GM19468 (cell line): Measurements from ENCODE around the gene TAF3.

Source experiments
- ATAC-seq: cut with Tn5 transposase; IDR thresholded peaks from one replicate; pipeline ENCODE4 v1.9.1; 2021; ENCODE audit warnings: mild to moderate bottlenecking, moderate library complexity, moderate number of reproducible peaks; ENCODE audit not compliant: unreplicated experiment; ENCODE audit errors: extremely low read depth

The TAF3 gene

DNA sequence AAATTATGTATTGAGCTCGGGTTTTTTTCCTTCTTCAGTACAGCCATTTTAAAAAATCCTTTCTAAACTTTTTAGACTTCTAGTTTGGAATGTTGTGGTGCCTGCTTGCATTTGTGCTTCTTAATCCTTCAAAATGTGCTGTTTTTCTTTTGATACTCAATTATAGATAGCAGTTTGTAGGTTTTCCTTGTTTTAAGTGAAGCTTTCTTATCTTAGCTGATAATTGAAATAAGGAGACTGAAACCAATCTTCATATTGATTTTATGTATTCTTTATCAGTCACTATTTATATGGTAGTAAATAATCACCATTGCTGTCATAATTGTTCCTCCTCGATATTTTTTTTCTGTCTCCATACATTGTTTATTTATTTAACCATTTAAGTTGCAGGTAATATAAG lies 56.6 kb downstream of the TAF3 start:
- no peak for ATAC-seq

DNA sequence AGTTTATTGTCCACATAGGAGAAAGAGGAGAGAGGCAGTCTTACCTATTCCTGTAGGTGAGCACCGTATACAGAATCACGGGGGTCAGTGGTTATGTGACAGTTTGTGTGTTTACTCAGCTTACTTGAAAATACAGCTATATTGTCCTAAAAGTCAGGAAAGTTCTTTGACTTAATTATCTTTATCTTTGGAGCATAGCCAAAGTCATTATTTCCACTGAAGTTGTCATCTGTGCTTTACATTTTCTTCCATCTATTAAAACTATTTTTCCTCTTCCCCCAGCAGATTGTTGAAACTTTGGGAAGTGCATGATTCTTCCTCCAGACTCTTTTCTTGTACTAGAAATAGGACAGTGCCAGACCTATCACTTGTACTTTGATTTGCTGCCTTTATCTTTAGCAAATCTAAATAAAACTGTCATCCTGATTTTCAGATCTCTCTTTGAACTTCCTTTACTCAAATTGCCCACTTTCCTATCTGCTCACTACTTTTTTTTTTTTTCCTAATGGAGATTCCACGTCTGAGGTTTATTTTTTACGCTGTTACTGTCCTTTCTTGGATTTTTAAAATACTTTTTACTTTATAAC lies 58.3 kb downstream of the TAF3 start:
- ATAC-seq = no peak

DNA sequence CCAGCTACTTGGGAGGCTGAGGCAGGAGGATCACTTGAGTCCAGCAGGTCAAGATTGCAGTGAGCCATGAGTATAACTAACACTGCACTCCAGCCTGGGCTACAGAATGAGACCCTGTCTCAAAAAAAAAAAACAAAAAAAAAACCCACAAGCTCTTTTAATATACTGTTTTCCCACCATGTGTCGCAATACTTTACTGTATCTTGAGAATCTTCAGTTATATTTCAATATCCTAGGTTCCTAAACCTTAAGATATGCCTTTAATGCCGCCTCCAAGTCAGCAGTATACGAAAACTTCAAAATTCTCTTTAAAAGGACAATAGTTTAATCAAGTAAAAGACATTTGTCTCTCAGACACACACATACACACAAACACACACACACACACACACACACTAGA lies 62.8 kb downstream of the TAF3 start:
- ATAC-seq = no peak

DNA sequence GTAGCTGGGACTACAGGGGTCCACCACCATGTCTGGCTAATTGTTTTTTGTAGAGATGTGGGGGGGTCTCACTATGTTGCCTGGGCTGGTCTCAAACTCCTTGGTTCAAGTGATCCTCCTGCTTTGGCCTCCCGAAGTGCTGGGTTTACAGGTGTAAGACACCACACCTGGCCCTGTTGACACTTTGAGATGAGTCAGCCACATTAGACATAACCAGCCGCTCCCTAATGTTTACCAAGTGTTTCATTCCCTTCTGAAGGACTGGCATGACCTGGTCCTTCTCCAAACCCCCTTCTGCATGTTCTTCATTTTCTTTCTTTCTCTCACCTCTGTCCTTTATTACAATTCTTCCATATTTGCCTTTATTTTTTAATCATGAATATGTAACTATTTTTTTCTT lies 67.8 kb downstream of the TAF3 start:
- no peak for ATAC-seq

DNA sequence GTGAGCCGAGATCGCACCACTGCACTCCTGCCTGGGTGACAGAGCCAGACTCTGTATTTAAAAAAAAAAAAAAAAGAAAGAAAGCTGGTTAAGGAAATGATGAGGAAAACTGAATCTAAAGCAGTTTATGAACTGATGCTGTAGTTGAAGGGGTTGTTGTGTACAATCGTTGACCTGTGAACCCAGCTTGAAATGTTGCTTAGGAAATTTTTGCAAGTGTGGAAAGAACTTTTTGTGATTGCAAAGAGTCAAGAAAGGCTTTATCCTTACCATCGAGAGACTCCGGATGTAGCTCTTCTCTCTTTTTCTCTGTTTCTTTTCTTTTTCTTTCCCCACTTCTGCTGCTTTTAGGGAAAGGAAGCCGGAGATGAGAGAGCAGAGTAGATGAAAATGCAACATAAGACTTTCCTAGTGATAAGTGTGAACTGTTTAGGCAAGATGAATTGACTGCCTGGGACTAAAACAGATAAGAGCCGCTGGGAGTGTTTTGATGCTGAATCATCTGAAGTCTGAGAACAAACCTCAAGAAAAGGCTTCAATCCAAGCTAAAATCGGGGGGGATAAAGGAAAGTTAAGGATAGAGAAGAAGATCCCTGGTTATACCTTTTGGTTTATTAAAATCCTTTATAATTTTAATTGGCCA lies 69.0 kb downstream of the TAF3 start:
- ATAC-seq = no peak

DNA sequence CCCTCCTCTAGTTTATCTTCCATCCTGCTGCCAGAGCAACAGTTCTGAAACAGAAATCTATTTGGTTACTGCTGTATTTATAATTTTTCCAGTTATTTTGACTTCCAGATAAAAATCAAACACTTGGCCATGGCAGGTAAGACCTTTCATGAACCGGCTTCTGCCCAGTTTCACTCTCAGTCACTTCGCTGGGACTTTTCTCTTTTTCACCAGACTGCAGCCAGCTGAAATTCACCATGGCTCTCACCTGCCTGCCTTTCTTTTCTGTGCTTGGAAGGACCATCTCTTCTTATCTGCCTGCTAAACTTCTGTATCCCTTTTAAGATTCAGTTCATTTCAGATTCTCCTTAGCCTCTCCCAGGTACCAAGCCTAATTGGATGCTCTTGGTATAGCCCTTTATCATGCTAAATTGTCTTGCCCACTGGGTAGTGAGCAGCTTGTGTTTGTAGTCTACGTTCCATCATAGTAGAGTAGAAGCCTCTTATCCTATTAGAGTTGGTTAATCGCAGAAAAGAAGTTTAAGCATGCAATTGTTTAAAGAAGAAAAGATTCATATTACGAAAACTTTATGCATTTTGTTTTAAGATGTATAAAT lies 71.7 kb downstream of the TAF3 start:
- no peak for ATAC-seq

DNA sequence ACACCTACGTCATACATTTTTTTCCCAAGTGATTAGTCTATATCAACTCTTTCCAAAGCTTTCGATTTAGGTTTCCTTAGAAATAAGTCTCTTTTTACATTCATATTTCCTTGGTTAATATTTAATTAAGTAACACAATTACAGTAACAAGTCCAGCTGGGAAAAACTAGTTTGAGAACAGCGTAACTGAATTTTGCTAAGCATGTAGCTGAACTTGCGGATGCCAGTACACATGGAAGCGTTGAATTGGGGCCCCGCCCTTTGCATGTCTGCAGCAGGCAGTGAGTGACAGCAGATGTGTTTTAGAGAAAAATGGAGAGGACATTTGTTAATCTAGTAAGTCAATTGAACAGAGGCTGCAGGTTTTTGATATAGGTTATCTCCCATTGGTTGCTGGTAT lies 72.5 kb downstream of the TAF3 start:
- ATAC-seq = no peak

DNA sequence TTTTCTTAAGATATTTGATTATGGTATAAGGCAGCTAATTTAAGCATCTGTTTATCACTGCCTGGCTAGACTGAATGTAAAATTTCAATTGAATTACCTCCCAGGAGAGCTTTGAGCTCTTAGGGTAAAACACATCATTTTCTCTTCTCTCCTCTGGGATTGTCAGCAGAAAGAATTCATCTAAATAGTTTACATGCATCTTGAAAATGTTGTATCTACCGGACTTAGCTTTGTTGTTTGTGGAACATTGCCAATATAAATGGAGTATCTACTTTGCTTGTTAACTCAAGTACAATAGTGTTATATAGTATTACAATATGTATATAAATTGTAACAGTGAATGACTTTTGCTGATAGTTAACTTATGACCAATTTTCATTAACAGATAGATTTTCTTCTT lies 73.3 kb downstream of the TAF3 start:
- no peak for ATAC-seq

DNA sequence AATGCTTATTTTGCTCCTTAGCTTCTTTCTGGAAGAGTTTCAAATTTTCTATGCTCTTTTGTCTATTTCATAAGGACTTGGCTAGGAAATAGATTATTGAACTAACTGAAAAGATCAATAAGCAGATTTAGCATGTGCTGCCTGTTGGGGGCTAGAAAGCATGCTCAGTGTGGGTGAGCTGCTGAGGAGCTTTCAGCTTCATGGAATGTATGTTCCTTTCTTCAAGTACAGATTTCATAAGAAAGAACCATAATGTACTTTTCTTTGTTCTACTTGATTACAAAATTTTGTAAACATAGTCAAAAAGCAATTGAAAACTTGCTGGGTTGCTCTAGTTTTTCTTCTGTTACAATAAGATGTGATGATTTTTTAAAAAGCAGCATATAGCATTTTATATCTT lies 73.8 kb downstream of the TAF3 start:
- ATAC-seq = no peak

DNA sequence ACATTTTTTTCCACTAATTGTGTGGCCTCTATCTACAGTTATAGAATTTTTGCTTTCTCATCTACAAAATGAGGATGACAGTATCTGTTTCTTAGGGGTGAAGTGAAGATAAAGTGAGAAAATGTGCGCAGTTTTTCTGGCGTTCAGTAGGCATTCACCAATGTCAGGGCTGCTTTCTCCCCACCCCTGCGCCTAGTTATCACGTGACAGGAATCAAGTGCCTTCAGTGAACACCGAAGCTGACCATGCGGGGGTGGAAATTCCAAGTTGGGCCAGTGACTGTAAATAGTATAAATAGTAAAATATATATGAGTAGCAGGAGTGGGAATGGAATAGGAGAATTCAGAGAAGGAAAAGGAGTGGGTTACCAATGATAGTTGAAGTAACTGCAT lies 77.4 kb downstream of the TAF3 start:
- ATAC-seq = no peak

DNA sequence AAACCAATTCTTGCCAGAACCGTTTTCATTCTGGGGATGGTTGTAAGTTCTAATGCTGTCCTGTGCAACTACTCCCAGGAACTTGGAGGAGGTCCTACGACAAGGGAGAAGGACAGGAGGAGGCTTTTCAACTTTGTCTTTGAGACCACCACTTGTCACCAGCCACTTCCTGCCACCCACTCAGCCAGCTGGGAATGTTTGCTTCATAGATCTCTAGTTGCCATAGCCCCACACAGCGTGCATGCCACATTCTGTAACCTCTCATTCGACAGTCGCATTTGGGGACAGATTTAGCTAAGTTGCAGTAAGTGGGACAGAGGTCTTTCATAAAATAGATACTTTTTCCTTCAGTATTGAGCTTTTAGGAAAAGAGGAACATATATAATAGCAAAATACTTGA lies 78.0 kb downstream of the TAF3 start:
- no peak for ATAC-seq

DNA sequence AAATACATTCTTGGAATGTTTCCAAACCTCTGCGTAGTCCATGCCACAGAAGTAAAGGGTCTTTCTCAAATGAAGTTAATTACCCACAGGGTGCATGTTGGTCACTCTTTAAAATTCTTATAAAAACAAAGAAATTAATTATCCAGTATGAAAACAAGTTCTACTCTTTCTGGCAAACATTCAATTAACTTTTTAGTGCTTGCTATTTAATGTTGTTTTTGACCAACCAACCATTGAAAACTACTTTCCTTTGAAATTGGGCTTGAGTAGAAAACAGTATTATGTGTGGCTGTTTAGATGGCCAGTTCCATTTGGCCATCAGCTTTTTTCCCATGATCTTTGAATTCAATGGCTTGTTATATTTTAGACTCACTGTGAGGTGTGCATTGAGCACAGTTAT lies 83.0 kb downstream of the TAF3 start:
- ATAC-seq = no peak

DNA sequence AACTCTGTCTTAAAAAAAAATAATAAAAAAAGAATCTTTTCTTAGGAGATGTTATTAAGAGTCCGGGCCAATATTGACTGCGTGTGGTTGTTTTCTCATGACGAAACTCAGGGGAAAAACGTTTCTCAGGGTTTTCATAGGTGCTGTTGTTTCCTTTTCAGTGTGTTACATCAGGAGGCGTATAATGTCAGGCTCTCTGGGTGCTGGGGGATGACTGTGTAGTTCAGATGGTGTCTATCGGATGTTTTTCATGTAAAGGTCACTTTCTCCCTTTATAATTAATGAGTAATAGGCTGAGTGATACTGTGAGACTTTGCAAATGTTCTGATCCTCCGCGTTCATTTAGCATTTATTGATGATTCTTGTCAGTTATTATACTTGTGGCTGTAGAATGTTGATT lies 84.1 kb downstream of the TAF3 start:
- no peak for ATAC-seq

DNA sequence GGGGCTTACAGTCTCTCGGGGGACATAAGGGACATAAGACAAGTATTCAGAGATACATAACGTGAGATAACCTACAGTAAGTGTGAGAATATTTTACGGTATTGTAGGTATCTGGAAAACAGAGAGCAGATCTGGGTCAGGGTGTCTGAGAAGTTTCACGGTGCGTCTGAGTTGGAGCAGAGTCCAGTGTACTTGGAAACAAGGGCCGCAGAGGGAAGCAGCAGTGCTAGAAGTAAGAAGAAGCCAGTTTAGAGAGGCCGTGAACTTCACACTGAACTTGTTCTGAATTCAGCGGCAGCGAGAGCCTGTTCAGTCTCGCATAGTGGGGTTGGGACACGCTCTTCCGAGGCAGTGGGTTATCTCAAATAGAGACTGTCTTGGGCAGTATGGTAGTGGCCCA lies 85.5 kb downstream of the TAF3 start:
- no peak for ATAC-seq

DNA sequence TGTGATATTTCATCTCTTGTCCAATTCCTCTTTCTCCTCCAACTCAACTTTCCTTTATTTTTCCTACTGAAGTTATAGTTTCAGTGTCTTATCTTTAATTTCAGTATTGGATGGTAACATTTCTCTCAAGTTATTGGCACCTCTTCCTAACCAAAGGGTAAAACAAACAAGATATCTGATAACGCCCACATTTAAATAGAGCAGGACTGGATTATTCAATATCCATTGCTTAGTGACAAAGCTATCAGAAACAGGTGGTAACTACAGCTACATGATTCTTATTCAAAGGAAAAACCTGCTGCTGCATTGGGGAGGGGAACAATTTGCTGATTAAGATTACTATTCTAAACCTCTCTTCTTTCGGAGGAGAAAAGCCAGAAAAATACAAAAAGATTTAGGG lies 87.8 kb downstream of the TAF3 start:
- no peak for ATAC-seq

DNA sequence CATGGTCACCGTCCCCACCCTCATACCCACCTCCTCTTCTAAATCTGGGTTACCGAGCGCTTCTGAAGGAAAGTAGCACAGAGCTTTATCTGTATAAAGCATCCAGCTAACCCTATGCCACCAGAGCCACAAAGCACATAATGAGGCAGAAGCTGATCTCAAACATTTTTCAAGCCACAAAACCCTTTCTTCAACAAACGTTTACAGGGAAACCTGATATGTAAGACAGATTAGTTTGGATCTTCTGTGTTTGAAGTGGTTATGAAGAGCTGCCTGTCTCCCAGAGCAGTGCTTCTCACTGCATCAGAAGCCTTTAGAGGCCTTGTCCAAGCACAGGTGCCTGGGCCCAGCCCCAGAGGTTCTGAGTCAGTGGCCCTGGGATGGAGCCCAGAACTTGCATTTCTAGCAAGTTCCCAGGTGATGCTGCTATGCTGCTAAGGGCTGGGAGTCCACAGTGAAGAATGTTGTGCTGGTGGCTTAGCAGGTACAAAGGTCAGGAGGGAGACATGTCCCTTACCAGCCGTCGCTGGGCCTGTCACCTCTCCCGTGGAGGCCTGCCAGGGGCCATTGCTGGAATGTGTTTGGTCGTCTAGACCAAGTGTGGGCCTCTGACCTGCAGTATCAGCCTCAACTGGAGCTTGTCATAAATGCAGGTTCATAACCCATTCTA lies 90.4 kb downstream of the TAF3 start:
- no peak for ATAC-seq

DNA sequence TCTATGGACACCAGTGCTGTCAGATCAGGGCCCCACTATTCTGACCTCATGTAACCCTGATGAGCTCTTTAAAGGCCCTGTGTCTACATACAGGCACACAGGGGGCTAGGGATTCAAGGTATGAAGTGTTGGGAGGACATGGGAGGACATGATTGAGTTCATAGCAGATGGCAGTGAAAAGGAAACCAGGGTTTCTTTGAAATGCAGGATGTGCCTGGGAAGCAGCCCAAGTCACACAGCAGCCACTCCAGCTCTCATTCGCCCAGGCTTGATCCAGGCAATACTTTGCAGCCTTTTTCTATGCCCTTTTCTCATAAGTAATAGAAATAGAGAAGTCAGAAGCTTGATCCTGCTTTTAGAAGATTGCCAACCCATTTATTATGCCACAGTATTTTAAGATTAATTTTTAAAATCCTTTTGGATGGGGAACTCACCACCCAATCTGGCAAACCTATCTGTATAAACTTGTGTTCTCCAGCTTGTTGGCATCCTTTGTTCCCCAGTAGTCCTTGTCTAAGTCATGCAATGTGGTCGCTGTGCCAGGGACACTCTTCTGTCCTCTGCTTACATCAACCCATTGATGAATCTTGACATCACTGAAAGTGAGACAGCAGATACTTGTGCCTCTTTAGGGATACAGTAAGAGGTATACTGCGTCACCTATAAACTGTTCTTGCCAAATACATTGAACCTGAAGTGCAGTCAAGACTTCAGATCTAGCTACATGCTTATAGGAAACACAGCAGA lies 95.0 kb downstream of the TAF3 start:
- ATAC-seq = no peak

DNA sequence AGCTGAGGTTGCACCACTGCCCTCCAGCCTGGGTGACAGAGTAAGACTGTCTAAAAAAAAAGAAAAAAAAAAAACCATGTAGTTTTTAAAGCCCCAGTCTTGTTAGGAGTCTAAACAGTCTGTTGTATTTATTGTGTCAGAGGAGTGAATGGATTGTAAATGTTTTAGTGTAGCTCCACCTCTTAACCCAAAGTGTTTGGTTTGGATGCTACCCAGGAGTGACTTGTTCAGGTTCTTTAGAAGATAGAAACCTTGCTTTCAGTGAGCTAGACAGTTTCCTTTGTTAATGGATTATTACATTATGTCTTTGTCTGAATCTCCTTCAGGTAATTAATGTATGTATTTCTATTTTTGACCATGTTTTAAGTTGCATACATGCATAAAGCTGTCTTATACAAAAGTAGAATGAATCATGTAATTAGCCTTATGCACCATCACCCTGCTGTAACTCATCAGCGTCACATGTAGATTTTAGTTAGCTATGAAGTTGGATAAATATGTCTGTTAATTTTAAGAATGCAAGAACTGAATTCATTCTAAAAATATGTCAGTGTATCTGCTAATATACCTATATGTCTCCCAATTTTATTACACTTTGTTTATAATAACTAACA lies 97.7 kb downstream of the TAF3 start:
- no peak for ATAC-seq

DNA sequence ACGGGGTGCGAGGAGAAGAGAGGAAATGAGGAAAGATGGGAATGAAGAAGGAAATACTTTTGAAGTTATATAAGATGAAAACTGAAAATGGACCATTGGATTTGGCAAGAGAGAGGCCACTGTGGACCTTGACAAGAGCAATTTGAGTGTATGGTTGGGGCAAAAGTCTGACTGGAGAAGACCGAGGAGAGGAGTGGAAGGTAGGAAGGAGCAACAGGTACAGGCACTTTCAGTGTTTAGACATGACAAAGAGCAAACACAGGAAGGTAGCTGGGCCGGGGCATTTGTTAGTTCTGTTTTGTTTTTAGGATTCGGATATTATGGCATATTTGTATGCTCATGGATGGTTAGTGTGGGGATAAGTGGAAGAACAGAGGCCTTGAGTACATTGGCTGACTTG lies 99.4 kb downstream of the TAF3 start:
- no peak for ATAC-seq

DNA sequence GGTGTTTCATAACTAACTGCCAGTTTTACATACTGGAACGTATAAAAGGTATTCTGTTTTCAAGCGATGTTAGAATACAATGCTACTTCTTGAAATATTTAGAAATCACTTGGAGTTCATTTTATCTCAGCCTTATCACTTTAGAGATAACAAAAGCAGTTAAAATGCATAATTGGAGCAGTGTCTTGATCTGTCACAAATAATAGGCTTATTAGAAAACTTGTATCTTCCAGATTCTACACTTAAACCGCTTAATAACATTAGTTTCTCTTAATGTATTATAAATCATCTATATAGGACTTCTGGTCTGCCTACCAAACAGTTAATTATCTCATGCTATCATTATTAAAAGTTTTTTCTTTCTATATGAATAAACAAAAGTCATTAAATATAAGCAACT lies 104.4 kb downstream of the TAF3 start:
- no peak for ATAC-seq

DNA sequence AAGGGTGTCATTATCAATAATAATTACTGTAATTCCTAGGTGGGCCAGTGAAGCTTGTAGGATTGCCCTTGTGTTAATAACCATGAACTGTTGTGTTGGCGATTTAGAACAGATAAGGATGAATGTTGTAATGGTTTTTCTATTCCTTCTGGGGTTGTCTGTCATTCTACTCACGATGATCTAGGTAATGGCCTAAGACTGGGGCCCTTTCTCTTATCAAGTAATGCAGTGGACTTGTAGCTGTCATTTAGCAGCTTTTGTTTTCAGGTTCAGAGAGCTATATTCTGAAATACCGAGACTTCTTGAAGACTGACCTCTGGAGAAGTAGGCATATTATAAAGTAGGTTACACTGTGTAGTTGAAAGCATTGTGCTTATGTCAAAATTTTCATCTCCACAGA lies 110.2 kb downstream of the TAF3 start:
- no peak for ATAC-seq
